ENCODE data around the gene CD4.
"Not testable (repeated sequence)": the region's sequence is repeated elsewhere in the genome, so short reads cannot be mapped to it uniquely, and the experiment has no call there.

The CD4 gene

DNA sequence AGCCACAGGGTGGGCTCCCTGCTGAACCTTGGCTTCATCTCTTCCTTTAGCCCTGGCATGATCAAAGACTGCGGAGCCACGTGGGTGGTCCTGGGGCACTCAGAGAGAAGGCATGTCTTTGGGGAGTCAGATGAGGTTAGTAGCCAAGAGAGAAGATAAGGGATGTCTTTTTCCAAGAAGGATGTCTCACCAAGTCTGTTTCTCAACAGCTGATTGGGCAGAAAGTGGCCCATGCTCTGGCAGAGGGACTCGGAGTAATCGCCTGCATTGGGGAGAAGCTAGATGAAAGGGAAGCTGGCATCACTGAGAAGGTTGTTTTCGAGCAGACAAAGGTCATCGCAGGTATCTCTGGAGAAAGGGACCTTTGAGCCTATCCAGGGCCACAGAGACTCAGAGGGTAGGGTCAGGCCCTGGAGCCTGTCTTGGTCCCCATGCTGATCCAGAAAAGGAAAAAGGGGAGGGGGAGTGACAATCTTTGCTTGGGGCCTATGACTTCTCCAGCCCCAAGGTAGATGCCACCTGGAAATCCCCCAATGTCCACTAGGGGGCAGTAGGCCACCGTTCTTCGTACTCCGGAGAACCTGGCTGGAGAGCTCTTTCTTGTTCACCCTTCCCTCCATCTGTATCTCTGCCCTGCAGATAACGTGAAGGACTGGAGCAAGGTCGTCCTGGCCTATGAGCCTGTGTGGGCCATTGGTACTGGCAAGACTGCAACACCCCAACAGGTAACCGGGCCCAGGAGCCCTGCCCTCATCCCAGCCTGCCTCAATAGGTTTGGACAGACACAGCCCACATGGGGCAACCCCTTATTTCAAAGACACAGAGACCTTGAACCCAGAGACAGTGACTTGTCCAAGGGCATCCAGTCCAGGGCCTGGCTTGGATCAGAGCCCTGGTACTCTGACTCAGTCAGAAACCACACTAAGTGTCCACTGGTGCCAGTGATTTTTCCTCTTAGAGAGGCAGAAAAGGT, 80.0 kb downstream of the CD4 start:
- peak; percentile 99 for DNase-seq

- DNase-seq = not testable (repeated sequence)
These were observed 81.0 kb downstream of the CD4 start for GRCh38 chr12:6870304-6870703.
